ENCODE results near the gene MYO15B.

- TF ChIP-seq, protein P1, sequence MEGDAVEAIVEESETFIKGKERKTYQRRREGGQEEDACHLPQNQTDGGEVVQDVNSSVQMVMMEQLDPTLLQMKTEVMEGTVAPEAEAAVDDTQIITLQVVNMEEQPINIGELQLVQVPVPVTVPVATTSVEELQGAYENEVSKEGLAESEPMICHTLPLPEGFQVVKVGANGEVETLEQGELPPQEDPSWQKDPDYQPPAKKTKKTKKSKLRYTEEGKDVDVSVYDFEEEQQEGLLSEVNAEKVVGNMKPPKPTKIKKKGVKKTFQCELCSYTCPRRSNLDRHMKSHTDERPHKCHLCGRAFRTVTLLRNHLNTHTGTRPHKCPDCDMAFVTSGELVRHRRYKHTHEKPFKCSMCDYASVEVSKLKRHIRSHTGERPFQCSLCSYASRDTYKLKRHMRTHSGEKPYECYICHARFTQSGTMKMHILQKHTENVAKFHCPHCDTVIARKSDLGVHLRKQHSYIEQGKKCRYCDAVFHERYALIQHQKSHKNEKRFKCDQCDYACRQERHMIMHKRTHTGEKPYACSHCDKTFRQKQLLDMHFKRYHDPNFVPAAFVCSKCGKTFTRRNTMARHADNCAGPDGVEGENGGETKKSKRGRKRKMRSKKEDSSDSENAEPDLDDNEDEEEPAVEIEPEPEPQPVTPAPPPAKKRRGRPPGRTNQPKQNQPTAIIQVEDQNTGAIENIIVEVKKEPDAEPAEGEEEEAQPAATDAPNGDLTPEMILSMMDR (IDR thresholded peaks at IDR 0.05): no peak
- no peak for TF ChIP-seq EZH2 (IDR thresholded peaks at IDR 0.05; ENCODE audit: borderline replicate concordance, insufficient read depth, low read depth, low read length, poor library complexity, severe bottlenecking)
Observed at GRCh38 chr17:75665981-75666380, 78.4 kb downstream of the MYO15B start.
